Endothelial cell of hepatic sinusoid (primary cell): Measurements from ENCODE around the gene GSE1.

Experiments used
- in situ Hi-C: cut with HindIII; loops from 2 replicates; pipeline ENCODE4 v1.10.0; 2017; ENCODE audit warnings: low sequenced_read_pairs

The GSE1 gene

DNA sequence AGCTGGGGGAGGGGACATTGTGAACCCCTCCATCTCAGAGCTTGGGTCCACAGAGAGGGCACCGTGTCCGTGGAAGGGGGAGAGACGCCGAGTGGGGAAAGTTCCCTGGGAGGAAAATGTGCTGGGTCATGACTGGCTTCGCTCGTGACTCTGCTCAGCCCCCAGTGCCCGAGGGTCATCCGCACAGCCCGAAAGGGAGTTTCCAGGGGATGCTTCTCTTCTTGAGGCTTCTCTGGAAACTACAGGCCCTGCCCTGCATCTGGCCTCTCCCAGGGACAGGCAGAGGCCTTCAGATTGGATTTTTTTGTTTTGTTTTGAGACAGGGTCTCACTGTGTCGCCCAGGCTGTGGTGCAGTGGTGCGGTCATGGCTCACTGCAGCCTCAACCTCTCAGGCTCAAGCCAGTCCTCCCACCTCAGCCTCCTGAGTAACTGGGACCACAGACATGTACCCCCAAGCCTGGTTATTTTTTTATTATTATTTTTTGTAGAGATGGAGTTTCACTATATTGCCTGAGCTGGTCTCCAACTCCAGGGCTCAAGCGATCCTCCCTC, 9.8 kb upstream of the GSE1 start:
- in situ Hi-C loops = no loop called here

GRCh38 chr16:85604145-85604705, 8.9 kb upstream of the GSE1 start:
- in situ Hi-C loops = no loop called here

- in situ Hi-C loops = no loop called here
Measured at GRCh38 chr16:85605051-85605911, 7.8 kb upstream of the GSE1 start.

DNA sequence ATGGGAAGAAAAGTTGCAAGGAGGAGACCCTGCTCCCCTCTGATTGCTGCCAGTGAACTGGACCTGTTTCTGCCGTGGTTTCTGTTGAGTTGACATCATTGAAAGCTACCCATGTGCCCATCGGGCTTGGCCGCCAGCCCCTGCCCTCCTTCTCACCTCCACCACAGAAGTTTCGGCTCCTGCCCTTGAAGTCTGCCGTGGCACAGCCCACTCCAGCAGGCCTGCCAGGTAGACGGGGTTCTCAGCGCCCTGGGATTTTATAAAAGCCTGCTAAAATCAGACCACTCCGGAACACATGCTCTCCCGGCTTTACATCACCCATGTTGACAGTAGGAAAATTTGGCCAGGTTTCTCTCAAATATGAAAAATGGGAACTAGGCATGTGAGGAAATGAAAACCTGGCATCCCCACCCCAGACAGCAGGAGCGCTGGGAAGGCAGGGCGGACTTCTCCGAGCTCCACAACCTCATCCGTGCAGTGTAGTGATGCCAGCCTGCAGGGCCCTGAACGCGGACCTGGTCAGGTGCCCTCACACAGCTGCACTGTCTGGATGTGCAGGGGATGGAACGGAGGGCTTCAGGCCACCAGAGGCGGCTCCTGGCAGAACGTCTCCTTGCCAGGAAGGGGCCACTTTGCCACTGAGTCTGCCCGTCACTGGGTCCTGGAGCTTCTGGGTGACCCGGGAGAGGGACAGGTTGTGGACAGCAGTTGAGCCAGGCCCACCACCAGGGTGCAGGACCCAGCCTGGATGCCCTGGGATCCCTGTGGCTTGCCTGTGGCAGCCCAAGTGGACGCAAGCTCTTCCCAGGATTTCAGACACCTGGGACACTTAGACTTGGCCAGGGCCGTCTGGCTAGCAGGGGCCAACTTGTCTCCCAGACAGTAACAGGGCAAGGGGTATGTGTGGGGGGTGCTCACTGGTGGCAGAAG, 6.9 kb upstream of the GSE1 start:
- in situ Hi-C loops = no loop called here

- in situ Hi-C loops = no loop called here
Measured at GRCh38 chr16:85606904-85607303, 6.2 kb upstream of the GSE1 start.

- in situ Hi-C loops = no loop called here
Measured at GRCh38 chr16:85607321-85607765, 5.8 kb upstream of the GSE1 start.

DNA sequence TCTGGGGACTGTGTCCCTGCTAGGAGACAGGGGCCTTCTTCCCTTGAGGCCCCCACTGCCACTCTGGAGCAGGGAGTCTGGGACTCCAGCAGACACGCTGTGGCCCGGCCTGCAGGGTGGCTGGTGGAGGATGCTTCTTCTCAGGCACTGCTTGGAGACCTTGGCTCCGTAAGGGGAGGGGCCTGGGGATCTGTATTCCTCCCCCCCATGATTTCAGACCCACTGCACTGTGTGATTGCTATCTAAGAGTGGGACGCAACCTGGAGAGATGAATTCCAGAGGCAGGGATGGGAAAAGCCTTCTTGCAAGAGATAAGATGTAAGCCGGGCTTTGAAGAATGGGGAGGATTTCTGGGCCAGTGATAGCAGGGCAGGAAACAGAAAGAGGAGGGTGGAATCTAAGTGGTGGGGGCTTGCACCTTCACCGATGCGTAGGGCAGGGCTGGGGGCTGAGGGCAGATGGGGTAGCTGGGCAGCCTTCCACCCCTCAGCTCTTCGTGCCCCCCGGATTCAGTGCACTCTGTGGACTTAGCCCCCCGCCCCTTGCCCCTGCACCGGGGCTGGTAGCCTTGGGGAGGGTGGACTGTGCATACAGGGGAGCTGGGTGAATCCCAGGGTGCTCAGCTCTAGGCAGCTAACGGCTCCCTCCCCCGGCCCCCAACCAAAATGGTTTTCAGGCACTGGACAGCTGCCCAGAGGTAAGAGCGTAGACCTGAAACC, 5.2 kb upstream of the GSE1 start:
- in situ Hi-C loops = no loop called here

DNA sequence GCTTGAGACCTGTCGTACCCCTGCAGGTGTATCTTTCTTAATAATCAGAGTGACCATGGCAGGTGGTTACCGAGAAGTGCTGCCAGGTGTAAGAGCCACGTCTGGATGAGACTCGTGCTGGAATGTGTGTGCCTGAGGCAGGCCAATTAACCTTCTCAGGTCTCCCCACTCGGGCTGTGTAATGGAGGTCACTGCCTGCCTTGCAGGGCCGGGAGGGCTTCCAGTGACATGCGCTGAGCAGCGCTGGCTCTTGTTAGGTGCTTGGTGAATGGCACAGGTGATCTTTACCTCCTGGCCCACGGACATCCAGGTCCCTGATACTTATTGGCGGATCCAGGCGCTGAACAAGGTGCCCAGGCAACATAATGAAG, 4.6 kb upstream of the GSE1 start:
- in situ Hi-C loops = no loop called here

GRCh38 chr16:85608887-85609286, 4.2 kb upstream of the GSE1 start:
- in situ Hi-C loops = no loop called here

GRCh38 chr16:85609539-85609938, 3.6 kb upstream of the GSE1 start:
- in situ Hi-C loops = no loop called here

DNA sequence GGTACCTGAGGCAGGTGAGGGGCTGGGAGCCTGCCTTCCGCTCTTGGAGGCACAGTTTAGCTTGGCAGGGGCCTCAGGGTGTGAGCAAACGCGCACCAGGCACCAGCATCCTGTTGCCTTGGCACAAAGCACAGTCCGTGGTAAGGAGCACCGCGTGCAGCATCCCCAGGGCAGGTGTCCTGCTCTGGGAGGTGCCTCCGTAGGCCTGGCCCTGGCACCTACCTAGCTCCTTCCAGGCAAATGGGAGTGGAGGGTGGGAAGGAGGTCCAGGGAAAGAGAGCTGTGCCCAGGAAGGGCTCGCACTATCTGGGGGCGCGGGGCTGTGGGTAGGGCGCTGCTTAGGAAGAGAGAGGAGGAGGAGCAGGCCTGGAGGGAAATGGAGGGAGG, 3.1 kb upstream of the GSE1 start:
- in situ Hi-C loops = no loop called here

DNA sequence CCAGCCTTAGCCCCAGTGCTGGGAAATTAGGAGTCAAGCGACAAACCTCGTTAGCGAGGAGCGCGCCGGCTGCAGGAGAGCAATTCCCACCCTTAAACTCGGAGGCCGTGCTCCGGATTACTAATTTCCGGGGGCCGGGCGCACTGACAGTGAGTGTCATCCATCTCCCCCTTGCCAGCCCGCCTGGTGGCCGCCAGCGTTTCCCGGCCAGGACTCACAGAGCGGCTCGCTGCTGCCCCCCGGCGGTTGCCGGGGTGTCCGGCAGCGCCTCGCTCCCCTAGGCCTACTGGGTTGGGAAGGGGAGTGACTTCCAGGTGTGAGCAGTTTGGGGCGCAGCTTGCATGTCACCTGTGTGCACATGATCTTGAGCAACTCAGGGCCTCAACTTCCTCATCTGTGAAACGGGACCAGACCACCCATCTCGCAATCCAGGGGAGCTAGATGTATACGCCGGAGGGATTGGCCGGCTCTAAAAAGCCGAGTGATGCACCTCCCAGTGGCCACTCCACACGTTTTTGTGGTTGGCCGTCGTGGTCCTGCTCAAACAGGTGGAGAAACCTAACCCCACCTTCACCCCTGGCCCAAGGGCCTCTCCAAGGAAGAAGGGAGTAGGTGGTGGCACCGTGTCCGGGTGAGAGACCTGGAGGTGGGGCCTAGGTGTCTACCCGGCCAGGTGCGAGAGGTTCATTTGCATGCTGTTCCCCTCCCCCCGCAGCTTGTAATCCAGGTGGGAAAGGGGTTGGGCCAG, 2.5 kb upstream of the GSE1 start:
- in situ Hi-C loops = no loop called here

DNA sequence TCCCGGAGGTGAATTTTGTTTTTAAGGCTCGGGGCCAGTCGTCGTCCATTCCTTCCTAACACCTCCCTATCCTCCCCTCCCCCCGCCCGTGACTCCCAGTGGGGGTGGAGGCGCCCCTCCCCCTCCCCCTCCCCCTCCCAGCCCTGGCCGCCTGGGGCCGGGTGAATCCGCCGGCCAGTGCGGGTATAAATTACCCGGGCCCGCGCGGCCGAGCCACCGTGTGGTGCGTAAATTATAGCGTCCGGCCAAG, 2.0 kb upstream of the GSE1 start:
- in situ Hi-C loops = no loop called here

- in situ Hi-C loops = no loop called here
Measured at GRCh38 chr16:85611444-85612190, 1.5 kb upstream of the GSE1 start.

GRCh38 chr16:85612191-85612800, 826 bp upstream of the GSE1 start:
- in situ Hi-C loops = no loop called here

- in situ Hi-C loops = no loop called here
Measured at GRCh38 chr16:85613604-85614337, 649 bp downstream of the GSE1 start.

GRCh38 chr16:85614338-85615013, 1.4 kb downstream of the GSE1 start:
- in situ Hi-C loops = no loop called here
